DMS153 treated with DMSO at 0.1 percent for 48 hours (cell line): ENCODE results near the gene KYAT1.
"Not testable (repeated sequence)": the region's sequence is repeated elsewhere in the genome, so short reads cannot be mapped to it uniquely, and the experiment has no call there.

Experiments used
- DNase-seq: peaks from one replicate; lab custom pipeline; 2025; ENCODE audit not compliant: unreplicated experiment; lab: John Stamatoyannopoulos, UW

The KYAT1 gene

DNA sequence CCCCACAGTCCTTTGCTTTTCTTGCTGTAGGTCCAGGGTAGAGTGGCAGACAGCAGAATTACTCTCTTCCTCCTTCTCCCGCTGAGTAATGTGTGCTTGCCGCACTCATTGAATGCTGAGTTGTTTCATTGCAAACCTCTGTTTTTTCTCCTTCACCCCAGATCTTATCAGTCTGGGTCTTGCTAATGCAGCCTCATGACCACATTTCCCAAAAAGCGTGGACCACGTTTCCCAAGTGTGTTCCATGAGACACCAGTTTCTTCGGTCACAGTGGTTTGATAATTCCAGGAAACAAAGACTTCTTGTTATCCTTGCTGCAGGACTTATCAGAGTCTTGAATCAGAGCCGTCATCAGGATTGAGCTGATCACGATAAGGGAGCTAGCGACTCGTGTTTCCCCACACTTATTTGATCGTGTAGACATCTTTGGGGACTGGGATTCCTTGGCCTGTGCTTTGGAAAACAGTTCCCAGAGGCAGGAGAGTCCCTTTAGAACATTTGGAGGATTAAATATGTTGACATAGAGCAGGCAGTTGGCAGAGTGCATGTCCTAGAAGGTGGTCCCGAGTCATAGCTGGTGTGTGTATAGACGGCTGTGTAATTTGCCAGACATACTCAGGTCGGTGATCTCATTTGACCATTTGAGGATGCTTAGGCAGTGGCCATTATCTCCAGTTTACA lies 4.6 kb upstream of the KYAT1 start:
- no peak for DNase-seq

DNA sequence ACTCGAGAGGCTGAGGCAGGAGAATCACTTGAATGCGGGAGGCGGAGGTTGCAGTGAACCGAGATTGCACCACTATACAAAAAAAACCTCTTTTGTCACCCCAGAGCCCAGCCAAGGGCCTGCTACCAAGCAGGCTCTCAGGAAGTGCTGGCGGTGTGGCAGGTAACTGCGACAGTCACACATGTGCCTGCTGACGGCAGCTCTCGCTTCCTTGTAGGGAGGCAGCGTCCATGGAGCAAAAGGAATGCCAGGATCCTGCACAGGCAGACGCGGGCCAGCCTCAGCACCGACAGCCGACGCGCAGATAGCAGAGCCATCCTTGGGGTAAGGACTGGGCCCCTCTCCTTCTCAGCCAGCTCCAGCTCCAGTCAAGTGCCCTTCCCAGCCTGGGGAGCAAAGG lies 4.0 kb upstream of the KYAT1 start:
- DNase-seq: no peak

DNA sequence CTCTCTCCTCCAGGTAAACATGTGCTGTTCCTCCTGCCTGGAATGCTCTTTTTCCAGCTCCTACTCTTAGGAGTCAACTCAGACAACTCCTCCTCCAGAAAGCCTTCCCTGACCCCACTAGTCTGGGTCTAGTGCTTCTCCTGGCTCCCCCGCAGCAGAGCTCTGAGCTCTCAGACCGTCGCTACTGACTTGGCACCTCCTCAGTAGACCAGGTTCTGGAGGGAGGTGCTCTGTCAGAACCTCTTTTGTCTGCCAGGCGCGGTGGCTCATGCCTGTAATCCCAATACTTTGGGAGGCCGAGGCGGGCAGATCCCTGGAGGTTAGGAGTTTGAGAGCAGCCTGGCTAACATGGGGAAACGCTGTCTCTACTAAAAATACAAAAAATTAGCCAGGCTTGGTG lies 3.6 kb upstream of the KYAT1 start:
- DNase-seq: no peak

DNA sequence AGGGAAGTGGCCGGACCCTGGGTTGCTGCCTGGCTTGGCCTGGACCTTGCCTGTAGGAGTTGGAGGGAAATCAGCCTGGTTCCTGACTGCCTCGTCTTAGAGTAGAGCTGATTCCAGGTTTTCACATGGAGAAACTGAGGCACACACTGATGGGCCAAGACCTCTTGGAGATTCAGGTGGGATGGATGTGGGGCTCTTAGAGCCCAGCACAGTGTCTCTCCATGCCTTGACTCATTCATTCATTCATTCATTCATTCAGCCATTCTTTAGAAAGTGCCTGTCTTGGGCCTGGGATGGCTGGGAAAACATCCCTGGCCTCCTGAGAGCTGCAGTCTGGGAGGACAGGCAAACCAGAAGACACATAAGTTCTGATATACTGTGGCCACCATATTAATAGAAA lies 2.4 kb upstream of the KYAT1 start:
- no peak for DNase-seq

DNA sequence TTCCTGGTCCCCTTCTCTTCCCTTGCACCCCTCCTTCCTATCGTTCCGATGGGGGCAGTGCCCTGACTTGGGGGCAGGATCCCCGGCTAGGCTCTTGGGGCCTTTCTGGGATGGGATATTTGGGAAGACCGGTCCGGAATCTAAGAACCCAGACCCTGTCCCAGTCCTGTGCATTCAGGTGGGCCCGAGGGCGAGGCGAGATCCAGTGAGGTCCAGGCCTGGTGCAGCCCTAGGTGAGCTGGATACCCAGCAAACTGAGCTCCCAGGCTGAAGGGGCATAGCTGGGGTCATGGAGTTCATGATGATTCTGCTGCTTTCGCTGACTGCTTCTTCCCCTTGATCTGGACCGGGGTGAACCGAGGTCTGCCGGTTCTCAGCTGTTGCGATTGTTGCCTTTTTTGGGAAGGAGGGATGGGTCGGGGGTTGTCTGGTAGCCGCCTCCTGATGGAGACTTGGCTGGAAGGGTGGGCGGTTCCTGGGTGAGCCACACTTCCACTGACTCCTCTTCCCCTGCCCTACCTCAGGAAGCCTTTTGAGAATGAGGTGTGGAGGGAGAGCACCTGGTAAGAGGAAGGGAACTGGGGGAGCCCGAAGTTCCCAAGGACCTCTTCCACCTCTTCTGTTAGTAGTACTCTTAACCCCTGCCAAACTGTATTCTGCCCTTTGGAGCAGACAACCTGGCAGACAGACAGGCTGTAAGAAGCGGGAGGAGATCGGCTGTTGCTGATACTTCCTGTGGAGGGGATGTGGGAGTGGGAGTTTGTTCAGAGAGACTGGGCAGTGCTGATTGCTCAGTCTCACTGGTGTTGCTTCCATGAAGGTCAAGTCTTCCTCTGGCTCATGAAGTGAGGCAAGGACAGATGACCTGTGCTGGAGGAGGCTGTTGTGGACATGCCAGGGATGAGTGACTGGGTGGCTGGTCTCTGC lies 1.2 kb upstream of the KYAT1 start:
- DNase-seq: no peak

DNA sequence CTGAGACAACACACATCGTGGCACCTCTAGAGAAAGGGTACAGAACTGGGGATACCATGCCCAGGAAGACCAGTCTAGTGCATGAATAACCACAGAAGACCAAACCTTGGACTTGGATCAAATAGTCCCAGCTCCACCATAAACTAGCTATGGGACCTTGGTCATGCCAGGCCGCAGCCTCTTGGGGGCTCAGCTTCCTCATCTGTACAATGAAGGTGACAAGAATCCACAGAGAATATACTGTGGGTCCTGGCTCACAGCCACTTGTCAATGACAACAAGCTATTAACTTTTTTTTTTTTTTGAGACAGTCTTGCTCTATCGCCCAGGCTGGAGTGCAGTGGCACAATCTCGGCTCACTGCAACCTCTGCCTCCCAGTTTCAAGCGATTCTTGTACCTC lies 3.9 kb downstream of the KYAT1 start:
- no peak for DNase-seq

DNA sequence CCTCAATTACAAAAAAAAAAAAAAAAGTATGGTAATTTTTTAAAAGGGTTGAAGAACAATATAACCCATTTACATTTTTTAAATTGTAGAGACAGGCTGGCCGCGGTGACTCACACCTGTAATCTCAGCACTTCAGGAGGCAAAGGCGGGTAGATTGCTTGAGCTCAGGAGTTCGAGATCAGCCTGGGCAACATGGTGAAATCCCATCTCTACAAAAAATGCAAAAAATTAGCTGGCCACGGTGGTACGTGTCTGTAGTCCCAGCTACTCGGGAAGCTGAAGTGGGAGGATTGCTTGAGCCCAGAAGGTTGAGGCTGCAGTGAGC lies 10.8 kb downstream of the KYAT1 start:
- not testable (repeated sequence) for DNase-seq

DNA sequence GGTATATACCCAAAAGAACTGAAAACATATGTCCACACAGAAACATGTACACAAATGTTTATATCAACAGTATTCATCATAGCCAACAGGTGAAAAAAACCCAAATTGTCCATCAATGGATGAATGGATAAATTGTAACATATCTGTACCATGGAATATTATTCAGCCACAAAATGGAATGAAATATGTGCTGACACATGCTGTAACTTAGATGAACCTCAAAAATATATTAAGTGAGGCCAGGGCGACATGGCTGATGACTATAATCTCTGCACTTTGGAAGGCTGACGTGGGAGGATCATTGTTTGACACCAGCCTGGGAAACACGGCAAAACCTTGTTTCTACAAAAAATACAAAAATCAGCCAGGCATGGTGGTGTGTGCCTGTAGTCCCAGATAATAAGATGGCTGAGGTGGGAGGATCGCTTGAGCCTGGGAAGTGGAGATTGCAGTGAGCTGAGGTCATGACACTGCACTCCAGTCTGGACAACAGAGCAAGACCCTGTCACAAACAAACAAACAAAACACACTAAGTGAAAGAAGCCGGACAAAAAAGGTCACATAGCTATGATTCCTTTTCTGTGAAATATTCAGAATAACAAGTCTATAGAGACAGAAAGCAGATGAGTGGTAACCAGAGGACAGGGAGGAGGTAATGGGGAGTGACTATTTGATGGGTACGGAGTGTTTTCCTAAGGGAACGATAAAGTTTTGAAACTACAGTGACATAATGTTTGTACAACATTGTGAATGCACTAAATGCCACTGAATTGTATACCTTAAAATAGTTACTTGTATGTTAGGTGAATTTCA lies 11.4 kb downstream of the KYAT1 start:
- DNase-seq: no peak

DNA sequence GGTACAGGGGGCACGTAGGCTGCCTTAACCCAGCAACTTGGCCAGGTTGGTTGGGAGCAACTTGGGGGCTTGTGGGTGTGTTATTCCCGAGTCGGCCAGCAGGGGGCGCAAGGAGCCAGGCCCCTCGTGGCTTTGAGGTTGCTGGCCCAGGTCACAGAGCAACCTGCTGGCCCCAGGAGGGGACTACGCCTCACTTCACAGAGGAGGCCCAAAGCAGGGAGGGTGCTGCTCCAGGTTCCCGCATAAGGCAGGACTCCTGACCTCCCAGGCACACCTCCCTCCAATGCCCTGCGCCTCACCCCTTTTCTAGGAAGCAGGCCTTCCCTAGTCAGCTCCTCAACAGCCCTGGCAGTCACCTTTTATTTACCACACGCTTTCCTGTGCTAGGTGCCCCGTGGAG lies 18.1 kb downstream of the KYAT1 start:
- DNase-seq: peak; percentile 10

DNA sequence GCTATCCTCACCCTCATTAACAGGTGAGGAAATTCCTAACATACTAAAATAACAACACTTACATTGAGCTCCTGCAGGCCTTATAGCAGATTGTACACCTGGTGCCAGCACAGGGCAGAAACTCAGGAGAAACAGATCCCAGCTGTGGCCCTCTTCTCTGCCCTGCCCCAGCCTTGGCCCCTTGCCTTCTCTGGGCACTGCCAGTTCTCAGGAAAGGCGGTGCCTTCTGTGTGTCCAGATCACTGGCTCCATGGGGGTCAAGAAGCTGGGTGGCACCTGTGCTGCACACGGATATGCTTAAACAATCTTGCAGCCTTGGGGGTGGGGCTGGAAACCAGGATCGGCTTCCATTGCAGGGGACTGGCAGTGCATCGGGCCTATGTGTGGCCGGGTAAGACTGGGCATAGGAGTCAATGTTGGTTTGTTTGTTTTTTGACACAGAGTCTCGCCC lies 19.3 kb downstream of the KYAT1 start:
- DNase-seq: no peak

DNA sequence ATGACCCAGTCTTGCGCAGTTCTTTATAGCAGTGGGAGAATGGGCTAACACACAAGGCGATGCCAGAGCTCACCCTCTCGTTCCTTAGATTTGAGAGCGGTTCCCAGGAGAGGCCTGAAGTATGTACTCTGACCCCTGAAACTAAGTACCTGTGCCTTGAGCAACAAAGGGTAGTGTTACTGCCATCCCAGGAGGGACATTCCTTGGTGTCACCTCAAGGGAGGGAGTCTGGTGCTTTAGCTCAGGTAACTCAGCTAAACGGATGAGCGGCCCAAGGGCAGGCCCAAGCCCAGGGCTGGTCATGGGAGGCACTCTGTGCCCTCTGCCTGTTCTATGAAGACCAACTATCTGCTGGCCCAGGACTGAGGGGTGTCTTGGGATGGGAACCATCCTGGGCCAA lies 20.2 kb downstream of the KYAT1 start:
- DNase-seq: no peak

DNA sequence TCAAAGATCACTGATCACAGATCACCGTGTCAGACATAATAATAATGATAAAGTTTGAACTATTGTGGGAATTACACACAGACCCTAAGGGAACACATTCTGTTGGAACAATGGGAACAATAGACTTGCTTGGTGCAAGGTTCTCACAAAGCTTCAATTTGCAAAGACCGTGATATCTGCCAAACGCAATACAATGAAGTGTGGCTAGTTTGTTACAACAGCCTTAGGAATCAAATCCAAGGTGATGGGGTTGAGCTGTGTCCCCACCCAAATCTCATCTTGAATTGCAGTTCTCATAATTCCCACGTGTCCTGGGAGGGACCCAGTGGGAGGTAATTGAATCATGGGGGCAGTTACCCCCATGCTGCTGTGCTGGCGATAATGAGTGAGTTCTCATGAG lies 20.8 kb downstream of the KYAT1 start:
- no peak for DNase-seq

DNA sequence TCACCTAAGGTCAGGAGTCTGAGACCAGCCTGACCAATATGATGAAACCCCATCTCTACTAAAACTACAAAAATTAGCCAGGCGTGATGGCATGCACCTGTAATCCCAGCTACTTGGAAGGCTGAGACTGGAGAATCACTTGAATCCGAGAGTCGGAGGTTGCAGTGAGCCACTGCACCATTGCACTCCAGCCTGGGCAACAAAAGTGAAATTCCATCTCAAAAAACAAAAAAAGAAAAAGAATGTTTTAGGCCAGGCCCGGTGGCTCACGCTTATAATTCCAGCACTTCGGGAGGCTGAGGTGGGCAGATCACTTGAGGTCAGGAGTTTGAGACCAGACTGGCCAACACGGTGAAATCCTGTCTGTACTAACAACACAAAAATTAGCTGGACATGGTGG lies 23.3 kb downstream of the KYAT1 start:
- DNase-seq: not testable (repeated sequence)

DNA sequence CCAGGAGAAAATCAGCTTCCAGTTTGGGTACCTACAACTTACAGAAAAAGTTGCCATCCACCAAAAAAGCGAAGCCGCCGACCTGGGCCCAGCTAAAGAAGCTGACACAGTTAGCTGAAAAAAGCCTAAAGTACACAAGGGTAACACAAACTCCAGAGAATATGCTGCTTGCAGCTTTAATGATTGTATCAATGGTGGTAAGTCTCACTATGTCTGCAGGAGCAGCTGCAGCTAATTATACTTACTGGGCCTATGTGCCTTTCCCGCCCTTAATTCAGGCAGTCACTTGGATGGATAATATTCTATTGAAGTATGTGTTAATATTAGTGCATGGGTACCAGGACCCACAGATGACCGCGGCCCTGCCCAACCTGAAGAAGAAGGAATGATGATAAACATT lies 27.3 kb downstream of the KYAT1 start:
- not testable (repeated sequence) for DNase-seq

DNA sequence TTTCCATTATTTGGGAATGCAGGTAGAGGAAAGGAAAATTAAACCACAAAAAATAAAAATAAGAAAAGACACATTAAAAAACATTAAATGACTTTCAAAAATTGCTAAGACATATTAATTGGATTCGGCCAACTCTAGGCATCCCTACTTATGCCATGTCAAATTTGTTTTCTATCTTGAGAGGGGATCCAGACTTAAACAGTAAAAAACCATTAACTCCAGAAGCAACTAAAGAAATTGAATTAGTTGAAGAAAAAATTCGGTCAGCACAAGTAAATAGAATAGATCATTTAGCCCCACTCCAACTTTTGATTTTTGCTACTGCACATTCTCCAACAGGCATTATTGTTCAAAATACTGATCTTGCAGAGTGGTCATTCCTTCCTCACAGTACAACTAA lies 29.1 kb downstream of the KYAT1 start:
- not testable (repeated sequence) for DNase-seq

DNA sequence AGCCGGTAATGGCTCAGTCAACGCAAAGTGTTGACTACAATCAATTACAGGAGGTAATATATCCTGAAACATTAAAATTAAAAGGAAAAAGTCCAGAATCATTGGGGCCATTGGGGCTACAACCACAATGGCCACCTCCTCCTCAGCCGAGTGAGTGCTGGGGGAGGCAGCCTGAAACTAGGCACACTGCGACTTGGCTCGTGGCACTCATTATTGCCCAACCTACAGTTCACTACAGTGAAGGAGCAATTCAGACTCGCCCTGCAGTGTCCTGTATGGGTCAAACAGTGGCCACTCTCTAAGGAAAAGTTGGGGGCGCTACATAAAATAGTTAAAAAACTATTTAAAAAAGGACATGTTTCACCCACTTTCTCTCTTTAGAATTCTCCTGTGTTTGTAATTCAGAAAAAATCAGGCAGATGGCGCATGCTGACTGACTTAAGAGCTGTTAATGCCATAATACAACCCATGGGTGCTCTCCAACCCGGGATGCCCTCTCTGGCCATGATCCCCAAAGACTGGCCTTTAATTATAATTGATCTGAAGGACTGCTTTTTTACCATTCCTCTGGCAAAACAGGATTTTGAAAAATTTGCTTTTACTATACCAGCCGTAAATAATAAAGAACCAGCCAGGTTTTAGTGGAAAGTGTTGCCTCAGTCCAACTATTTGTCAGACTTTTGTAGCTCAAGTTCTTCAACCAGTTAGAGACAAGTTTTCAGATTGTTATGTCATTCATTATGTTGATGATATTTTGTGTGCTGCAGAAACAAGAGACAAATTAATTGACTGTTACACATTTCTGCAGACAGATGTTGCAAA lies 29.8 kb downstream of the KYAT1 start:
- peak; percentile 11 for DNase-seq

DNA sequence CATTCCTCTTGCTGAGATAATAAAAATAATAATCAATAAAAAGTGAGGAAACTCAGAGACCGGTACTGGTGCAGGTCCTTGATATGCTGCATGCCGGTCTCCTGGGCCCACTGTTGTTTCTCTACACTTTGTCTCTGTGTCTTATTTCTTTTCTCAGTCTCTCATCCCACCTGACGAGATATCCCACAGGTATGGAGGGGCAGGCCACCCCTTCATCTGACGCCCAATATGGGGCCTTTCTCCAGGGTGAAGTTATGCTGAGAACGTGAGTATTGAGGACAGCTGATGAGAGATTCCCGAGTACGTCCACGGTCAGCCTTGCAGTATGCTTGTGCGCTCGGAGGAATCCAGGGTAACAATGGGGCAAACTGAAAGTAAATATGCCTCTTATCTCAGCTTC lies 30.7 kb downstream of the KYAT1 start:
- not testable (repeated sequence) for DNase-seq

DNA sequence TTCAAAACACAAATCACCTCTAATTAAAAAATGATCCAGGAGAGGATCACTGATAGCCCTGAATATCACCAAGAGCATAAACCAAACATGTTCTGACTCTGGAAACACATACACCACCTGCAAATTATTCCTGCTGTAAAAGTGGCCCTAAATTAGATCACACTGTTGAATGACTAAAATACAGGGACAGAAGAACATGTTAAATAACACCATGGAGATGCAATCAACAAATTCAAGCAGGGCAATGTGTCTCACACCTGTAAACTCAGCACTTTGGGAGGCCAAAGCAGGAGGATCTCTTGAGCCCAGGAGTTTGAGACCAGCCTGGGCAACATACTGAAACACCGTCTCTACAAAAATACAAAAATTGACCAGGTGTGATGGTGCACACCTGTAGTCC lies 33.9 kb downstream of the KYAT1 start:
- DNase-seq: no peak

DNA sequence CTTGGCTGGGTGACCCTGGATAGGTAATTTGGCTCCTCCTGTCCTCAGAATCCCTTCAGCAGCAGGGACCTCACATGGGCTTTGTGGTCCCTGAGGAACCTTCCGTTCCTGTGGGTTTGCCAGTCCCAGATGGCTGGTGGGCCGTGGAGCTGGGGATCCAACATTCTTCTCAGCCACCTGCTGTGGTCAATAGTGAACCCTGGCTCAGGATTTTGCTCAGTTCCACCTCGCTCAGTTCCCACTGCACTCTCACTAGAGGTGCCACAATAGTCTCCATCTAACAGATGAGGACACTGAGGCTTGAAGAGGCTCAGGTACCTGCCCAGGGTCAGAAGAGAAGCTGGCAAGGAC lies 35.1 kb downstream of the KYAT1 start:
- DNase-seq: no peak

DNA sequence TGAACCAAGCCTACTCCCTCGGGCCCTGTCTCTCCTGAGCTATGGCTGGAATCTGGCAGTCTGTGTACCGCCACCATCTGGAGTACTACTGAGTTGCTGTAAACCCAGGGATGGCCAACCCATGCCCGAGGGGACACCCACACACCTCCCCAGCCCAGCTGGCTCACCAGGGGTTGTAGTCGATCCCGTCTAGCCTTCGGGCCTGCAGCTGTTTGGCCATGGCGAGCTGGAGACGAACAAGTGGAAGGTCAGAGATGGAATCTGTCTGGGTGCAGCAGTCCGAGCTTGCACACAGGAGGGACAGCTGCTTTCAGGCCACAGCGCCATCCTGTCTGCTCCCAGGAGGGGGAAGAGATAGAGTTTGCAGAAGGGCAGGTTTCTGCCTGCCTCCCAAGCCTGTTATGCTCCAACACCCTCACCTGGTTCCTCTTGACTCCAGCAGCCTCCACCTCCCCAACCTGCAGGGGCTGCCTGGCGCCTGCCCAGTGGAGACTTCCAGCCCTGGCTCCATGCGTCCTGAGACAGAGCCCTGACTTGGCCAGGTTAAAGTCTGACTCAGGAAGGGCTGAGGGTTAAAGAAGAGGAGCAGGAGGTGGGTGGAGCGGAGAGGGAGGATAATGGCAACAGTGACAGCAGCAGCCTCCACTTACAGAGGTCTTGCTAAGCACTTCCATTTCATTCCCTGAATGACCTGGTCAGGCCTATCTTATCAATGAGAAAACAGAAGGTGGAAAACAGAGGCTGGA lies 36.4 kb downstream of the KYAT1 start:
- DNase-seq: peak; percentile 42
